Tibial nerve (tissue), 4 donors: ENCODE results near the gene ST3GAL4.

ENCODE experiments used
- EP300 ChIP-seq, 2 donors: sonication (generic); formaldehyde crosslinking; IDR thresholded peaks; one replicate each; pipeline ENCODE4 v1.6.1; 2017; ENCODE audit warnings: antibody characterized with exemption in 2 of 2, mild to moderate bottlenecking in 1 of 2
- POLR2A ChIP-seq, 2 donors: fragments of 450-650 bp; IDR thresholded peaks; one replicate each; pipeline ENCODE4 v1.6.1; 2017; ENCODE audit warnings: antibody characterized with exemption in 2 of 2, mild to moderate bottlenecking in 2 of 2, moderate library complexity in 2 of 2
- TF ChIP-seq, protein P1 (sequence below), 5 experiments: fragments of 200-600 bp in 3 of 5; fragments of 450-650 bp in 2 of 5; sonication (generic) in 3 of 5; IDR thresholded peaks; one replicate each; pipeline ENCODE4 v1.5.1; 2016 to 2019; ENCODE audit warnings: antibody characterized with exemption in 5 of 5, mild to moderate bottlenecking in 3 of 5, moderate library complexity in 2 of 5

DNA sequence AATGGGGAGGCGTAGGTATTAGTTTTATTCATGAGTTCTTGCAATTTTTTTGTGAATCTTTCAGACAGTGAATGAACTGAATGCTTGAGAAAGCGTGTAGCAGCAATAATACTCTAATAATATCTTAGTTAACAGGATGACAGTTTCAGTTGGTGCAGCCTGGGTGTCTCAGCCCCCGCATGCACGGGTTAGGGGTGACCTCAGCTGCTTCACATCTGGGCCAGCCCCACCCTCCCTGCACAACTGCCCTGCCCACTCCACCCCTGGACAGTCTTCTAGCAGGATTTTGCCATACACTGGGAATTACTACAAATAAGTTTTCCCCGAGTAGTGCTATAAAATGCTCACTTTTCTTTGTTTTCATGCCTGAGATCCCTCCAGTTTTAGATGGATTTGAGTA is 83.2 kb downstream of the ST3GAL4 start:
- TF ChIP-seq, protein P1, sequence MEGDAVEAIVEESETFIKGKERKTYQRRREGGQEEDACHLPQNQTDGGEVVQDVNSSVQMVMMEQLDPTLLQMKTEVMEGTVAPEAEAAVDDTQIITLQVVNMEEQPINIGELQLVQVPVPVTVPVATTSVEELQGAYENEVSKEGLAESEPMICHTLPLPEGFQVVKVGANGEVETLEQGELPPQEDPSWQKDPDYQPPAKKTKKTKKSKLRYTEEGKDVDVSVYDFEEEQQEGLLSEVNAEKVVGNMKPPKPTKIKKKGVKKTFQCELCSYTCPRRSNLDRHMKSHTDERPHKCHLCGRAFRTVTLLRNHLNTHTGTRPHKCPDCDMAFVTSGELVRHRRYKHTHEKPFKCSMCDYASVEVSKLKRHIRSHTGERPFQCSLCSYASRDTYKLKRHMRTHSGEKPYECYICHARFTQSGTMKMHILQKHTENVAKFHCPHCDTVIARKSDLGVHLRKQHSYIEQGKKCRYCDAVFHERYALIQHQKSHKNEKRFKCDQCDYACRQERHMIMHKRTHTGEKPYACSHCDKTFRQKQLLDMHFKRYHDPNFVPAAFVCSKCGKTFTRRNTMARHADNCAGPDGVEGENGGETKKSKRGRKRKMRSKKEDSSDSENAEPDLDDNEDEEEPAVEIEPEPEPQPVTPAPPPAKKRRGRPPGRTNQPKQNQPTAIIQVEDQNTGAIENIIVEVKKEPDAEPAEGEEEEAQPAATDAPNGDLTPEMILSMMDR (IDR thresholded peaks at IDR 0.05) = no peak
- TF ChIP-seq POLR2A (IDR thresholded peaks at IDR 0.05) = no peak
- no peak for TF ChIP-seq EP300 (IDR thresholded peaks at IDR 0.05)
